ENCODE results near the gene HOXB8.

Gene HOXB8

GRCh38 chr17:48609759-48610281, 5.3 kb downstream of the HOXB8 start:
- no peak for DNase-seq
- Histone ChIP-seq H3K4me1 (peaks cover 0 to 50% (median 43%) of the 10 kb centered on the region in 4 donors), H3K36me3 (no peaks in the 10 kb centered on the region), H3K27me3 (peaks cover 12 to 99% of the 10 kb centered on the region in 2 donors), H3K9me3 (no peaks in the 10 kb centered on the region), H3K4me3 (peak overlapping the region; percentile 38 to 49), H3K27ac (peak overlapping the region in 1 of 2 donors; percentile 1)
- no peak for TF ChIP-seq CTCF (IDR thresholded peaks at IDR 0.05)
- intact Hi-C loops (cut with DNase I; ENCODE audit: low total_unique reads) = no loop called here

- TF ChIP-seq CTCF (IDR thresholded peaks at IDR 0.05) = no peak
- Histone ChIP-seq H3K27ac (no peak overlapping the region), H3K36me3 (no peaks in the 10 kb centered on the region), H3K4me1 (peaks cover 0 to 44% (median 37%) of the 10 kb centered on the region in 4 donors), H3K4me3 (no peak overlapping the region), H3K9me3 (no peaks in the 10 kb centered on the region), H3K27me3 (peaks cover 12 to 99% of the 10 kb centered on the region in 2 donors)
- intact Hi-C loops (cut with DNase I; ENCODE audit: low total_unique reads) = no loop called here
- no peak for DNase-seq
These were observed 6.1 kb downstream of the HOXB8 start for GRCh38 chr17:48609033-48609432.

GRCh38 chr17:48608494-48608834, 6.6 kb downstream of the HOXB8 start:
- H3K9me3 ChIP-seq = no peaks in the 10 kb centered on the region
- H3K27ac ChIP-seq = no peak overlapping the region
- H3K4me1 ChIP-seq = peaks cover 0 to 38% (median 34%) of the 10 kb centered on the region in 4 donors
- no peak overlapping the region for H3K4me3 ChIP-seq
- TF ChIP-seq CTCF (IDR thresholded peaks at IDR 0.05) = no peak
- no peak for DNase-seq
- H3K36me3 ChIP-seq = no peaks in the 10 kb centered on the region
- H3K27me3 ChIP-seq = peaks cover 12 to 99% of the 10 kb centered on the region in 2 donors
- intact Hi-C loops (cut with DNase I; ENCODE audit: low total_unique reads) = no loop called here

GRCh38 chr17:48606892-48607614, 8.0 kb downstream of the HOXB8 start:
- H3K4me1 ChIP-seq = peaks cover 0 to 35% (median 26%) of the 10 kb centered on the region in 4 donors
- no peak for DNase-seq
- no peak overlapping the region for H3K27ac ChIP-seq
- peaks cover 11 to 99% of the 10 kb centered on the region in 2 donors for H3K27me3 ChIP-seq
- H3K9me3 ChIP-seq = no peaks in the 10 kb centered on the region
- no peaks in the 10 kb centered on the region for H3K36me3 ChIP-seq
- TF ChIP-seq CTCF (IDR thresholded peaks at IDR 0.05) = no peak
- intact Hi-C loops (cut with DNase I; ENCODE audit: low total_unique reads) = no loop called here
- H3K4me3 ChIP-seq = no peak overlapping the region

- Histone ChIP-seq H3K27me3 (peaks cover 8 to 99% of the 10 kb centered on the region in 2 donors), H3K27ac (no peak overlapping the region), H3K9me3 (no peaks in the 10 kb centered on the region), H3K36me3 (no peaks in the 10 kb centered on the region), H3K4me3 (no peak overlapping the region), H3K4me1 (peaks cover 0 to 28% (median 19%) of the 10 kb centered on the region in 4 donors)
- TF ChIP-seq CTCF (IDR thresholded peaks at IDR 0.05) = no peak
- intact Hi-C loops (cut with DNase I; ENCODE audit: low total_unique reads) = no loop called here
- DNase-seq = no peak
These were observed 8.9 kb downstream of the HOXB8 start for GRCh38 chr17:48605991-48606891.

Data from tibial artery (tissue), 4 donors.